A549 (cell line): ENCODE results near the gene NXF1. TPM values are rescaled to one million over a fixed set of nuclear protein-coding genes. Genes with fewer than 3 reads are reported as not detected.

Source experiments
- ATAC-seq, 2 experiments: fragments of 200-7000 bp in 1 of 2; fragments of >200 bp in 1 of 2; cut with Nextera tagmentation in 1 of 2; cut with Tn5 transposase in 1 of 2; 3 replicates each; pipeline versions ENCODE4 v1.8.0 to v1.9.1; 2018 to 2020; ENCODE audit warnings: mild to moderate bottlenecking in 1 of 2, moderate library complexity in 1 of 2
- CTCF ChIA-PET: fragments of 300-600 bp; sonication (Branson Sonifier 250); formaldehyde crosslinking; extraction: SDS; loops from one replicate; lab custom pipeline; 2021; ENCODE audit warnings: antibody characterized with exemption, inconsistent platforms; lab: Yijun Ruan, JAX
- POLR2A ChIA-PET: fragments of 350-600 bp; formaldehyde crosslinking; extraction: SDS; loops from one replicate; lab custom pipeline; 2021; ENCODE audit warnings: antibody characterized with exemption, inconsistent platforms; lab: Yijun Ruan, JAX
- DNase-seq, 2 experiments: peaks; one replicate each; pipeline versions ENCODE4 v3.0.0 to v3.0.0-alpha.2; 2011 to 2016; ENCODE audit warnings: low read depth in 1 of 2, low spot score in 1 of 2
- FAIRE-seq: peaks from 2 replicates; lab custom pipeline; 2011; peaks lifted over from hg19 to GRCh38; lab: Jason Lieb, UNC
- H3K27ac ChIP-seq, 2 experiments: fragments of >200 bp; sonication (Bioruptor Twin); formaldehyde crosslinking; 3 replicates each; pipeline ENCODE4 v1.5.1; 2016 to 2017
- H3K4me1 ChIP-seq: fragments of >200 bp; sonication (Bioruptor Twin); formaldehyde crosslinking; 3 replicates; pipeline ENCODE4 v1.6.1; 2016
- H3K4me2 ChIP-seq: fragments of >200 bp; sonication (Bioruptor Twin); formaldehyde crosslinking; 3 replicates; pipeline ENCODE4 v1.6.1; 2016
- H3K4me3 ChIP-seq: fragments of >200 bp; sonication (Bioruptor Twin); formaldehyde crosslinking; 3 replicates; pipeline ENCODE4 v1.5.1; 2016
- H3K9me3 ChIP-seq: fragments of >200 bp; sonication (Bioruptor Twin); formaldehyde crosslinking; 3 replicates; pipeline ENCODE4 v1.6.1; 2016
- BCL3 ChIP-seq: fragments of >200 bp; sonication (Bioruptor Twin); formaldehyde crosslinking; IDR thresholded peaks from 3 replicates; pipeline ENCODE4 v1.6.1; 2016
- CEBPB ChIP-seq, 2 experiments: fragments of >200 bp in 1 of 2; sonication (Bioruptor Twin) in 1 of 2; formaldehyde crosslinking in 1 of 2; IDR thresholded peaks; 2 replicates each; pipeline ENCODE4 v1.6.1; 2012 to 2016
- CHD2 ChIP-seq: fragments of 150-350 bp; IDR thresholded peaks from 2 replicates; pipeline ENCODE4 v1.6.1; 2014; ENCODE audit warnings: low read length; ENCODE audit not compliant: partially characterized antibody
- CHD4 ChIP-seq: fragments of 200-600 bp; sonication (generic); IDR thresholded peaks from 2 replicates; pipeline ENCODE4 v1.6.1; 2016; ENCODE audit warnings: antibody characterized with exemption, mild to moderate bottlenecking, borderline replicate concordance
- EHF ChIP-seq: fragments of 250-450 bp; sonication (Bioruptor Pico); IDR thresholded peaks from 2 replicates; pipeline ENCODE4 v1.5.0; 2020; ENCODE audit warnings: mild to moderate bottlenecking
- EHMT2 ChIP-seq: fragments of 200-600 bp; sonication (generic); IDR thresholded peaks from 2 replicates; pipeline ENCODE4 v1.6.1; 2016; ENCODE audit warnings: antibody characterized with exemption, low read depth, mild to moderate bottlenecking, moderate library complexity
- FOSB ChIP-seq: fragments of 250-450 bp; sonication (Bioruptor Pico); IDR thresholded peaks from 2 replicates; pipeline ENCODE4 v1.5.0; 2020; ENCODE audit warnings: mild to moderate bottlenecking, moderate library complexity
- GATA3 ChIP-seq: IDR thresholded peaks from 2 replicates; pipeline ENCODE4 v1.6.1; 2012; ENCODE audit warnings: borderline replicate concordance
- HOXA7 ChIP-seq: fragments of 250-450 bp; sonication (Bioruptor Pico); IDR thresholded peaks from 2 replicates; pipeline ENCODE4 v1.5.0; 2020; ENCODE audit warnings: mild to moderate bottlenecking, moderate library complexity
- JUN ChIP-seq, 2 experiments: fragments of >200 bp; sonication (Bioruptor Twin); formaldehyde crosslinking; IDR thresholded peaks; 2 replicates in 1 of 2; 3 replicates in 1 of 2; pipeline ENCODE4 v1.6.1; 2016 to 2017
- KDM1A ChIP-seq: fragments of 200-600 bp; sonication (generic); IDR thresholded peaks from 2 replicates; pipeline ENCODE4 v1.6.1; 2016; ENCODE audit warnings: low read depth, mild to moderate bottlenecking
- MYC ChIP-seq: IDR thresholded peaks from 2 replicates; pipeline ENCODE4 v1.6.1; 2012; ENCODE audit warnings: mild to moderate bottlenecking, inconsistent platforms, low read length, improper control_type of control experiment, borderline replicate concordance
- PBX3 ChIP-seq: IDR thresholded peaks from 2 replicates; pipeline ENCODE4 v1.6.1; 2012
- POLR2A ChIP-seq: IDR thresholded peaks from 2 replicates; pipeline ENCODE4 v1.6.1; 2012; ENCODE audit warnings: mild to moderate bottlenecking, low read length
- POLR2AphosphoS2 ChIP-seq: conservative IDR thresholded peaks from 2 replicates; pipeline ENCODE4 v1.6.1; 2012; ENCODE audit warnings: low read length, improper control_type of control experiment, inconsistent platforms
- RARB ChIP-seq: fragments of 250-450 bp; sonication (Bioruptor Pico); IDR thresholded peaks from 2 replicates; pipeline ENCODE4 v1.8.0; 2021; ENCODE audit warnings: mild to moderate bottlenecking, moderate library complexity
- RNF2 ChIP-seq: fragments of 200-600 bp; sonication (generic); IDR thresholded peaks from 2 replicates; pipeline ENCODE4 v1.6.1; 2016; ENCODE audit warnings: low read depth, mild to moderate bottlenecking, antibody characterized with exemption, moderate library complexity, borderline replicate concordance
- TFCP2L1 ChIP-seq: fragments of 250-450 bp; sonication (Bioruptor Pico); IDR thresholded peaks from 2 replicates; pipeline ENCODE4 v1.5.0; 2021; ENCODE audit warnings: mild to moderate bottlenecking
- TP53 ChIP-seq: fragments of 250-450 bp; sonication (Bioruptor Pico); IDR thresholded peaks from 2 replicates; pipeline ENCODE4 v1.5.0; 2021; ENCODE audit warnings: mild to moderate bottlenecking, moderate library complexity
- ZC3H11A ChIP-seq: fragments of 450-650 bp; IDR thresholded peaks from 2 replicates; pipeline ENCODE4 v1.6.1; 2014; ENCODE audit warnings: antibody characterized with exemption, mild to moderate bottlenecking
- ZNF302 ChIP-seq: fragments of 250-450 bp; sonication (Bioruptor Pico); IDR thresholded peaks from 2 replicates; pipeline ENCODE4 v1.9.0; 2021; ENCODE audit warnings: inconsistent platforms, mild to moderate bottlenecking, moderate library complexity
- WGBS: methylation state at CpG from one replicate; pipeline ENCODE4 v1.1.6; 2017; ENCODE audit errors: missing lambda C conversion rate; 5-methylcytosine and 5-hydroxymethylcytosine counted together
- polyA plus RNA-seq, 4 experiments: library from polyadenylated mRNA; depleted of rRNA in 3 of 4; stranded (reverse); fragments of >200 nt; fragmentation: RNase III in 1 of 4; extraction: RNeasy Plus Mini Kit Qiagen cat#74134 plus additional on column Dnase treatment in 1 of 4; gene quantifications; 2 replicates in 3 of 4; 3 replicates in 1 of 4; pipeline ENCODE4 v1.2.3, GENCODE V29; 2011 to 2017
- TF ChIP-seq, protein P1 (sequence below): fragments of >200 bp; sonication (Bioruptor Twin); formaldehyde crosslinking; IDR thresholded peaks from 2 replicates; pipeline ENCODE4 v1.6.1; 2016
- TF ChIP-seq, protein P2 (sequence below): fragments of >200 bp; sonication (Bioruptor Twin); formaldehyde crosslinking; IDR thresholded peaks from 3 replicates; pipeline ENCODE4 v1.5.1; 2016

The NXF1 gene
- polyA plus RNA-seq, 2 of the 4 experiments (the other 2 are of a cell fraction): 35.5 to 47.7 TPM

GRCh38 chr11:62851807-62852522 is 46.7 kb upstream of the NXF1 start:
- 36% methylated on average over 3 of the region's 3 CpGs for WGBS
- no peak overlapping the region for H3K27ac ChIP-seq
- ChIA-PET CTCF (interaction anchor here (1.0 to 5.5 kb wide), 2 partner anchors 12 to 32 kb away, joined by 3 to 42 read pairs; partner anchors contain the start of gene SLC3A2), POLR2A (interaction anchor here (0.6 to 9.3 kb wide), 5 partner anchors 11 to 1395 kb away, joined by 3 to 159 read pairs (median 3); partner anchors contain the start of genes C11orf98, CSKMT, PPP1R14B and WDR74)
- ATAC-seq (no peak), DNase-seq (no peak), FAIRE-seq (no peak)
- no peak for TF ChIP-seq CEBPB (IDR thresholded peaks at IDR 0.05)
- TF ChIP-seq JUN (IDR thresholded peaks at IDR 0.05): peak in 1 of 2 experiments; percentile 8; a peak in 1 of 5 replicates
- no peaks in the 10 kb centered on the region for H3K9me3 ChIP-seq
- H3K4me2 ChIP-seq: peak overlapping the region; percentile 98
- H3K4me3 ChIP-seq: peak overlapping the region; percentile 80; the same call in 1 of the 3 replicates
- H3K4me1 ChIP-seq: peaks cover 28% of the 10 kb centered on the region

DNA sequence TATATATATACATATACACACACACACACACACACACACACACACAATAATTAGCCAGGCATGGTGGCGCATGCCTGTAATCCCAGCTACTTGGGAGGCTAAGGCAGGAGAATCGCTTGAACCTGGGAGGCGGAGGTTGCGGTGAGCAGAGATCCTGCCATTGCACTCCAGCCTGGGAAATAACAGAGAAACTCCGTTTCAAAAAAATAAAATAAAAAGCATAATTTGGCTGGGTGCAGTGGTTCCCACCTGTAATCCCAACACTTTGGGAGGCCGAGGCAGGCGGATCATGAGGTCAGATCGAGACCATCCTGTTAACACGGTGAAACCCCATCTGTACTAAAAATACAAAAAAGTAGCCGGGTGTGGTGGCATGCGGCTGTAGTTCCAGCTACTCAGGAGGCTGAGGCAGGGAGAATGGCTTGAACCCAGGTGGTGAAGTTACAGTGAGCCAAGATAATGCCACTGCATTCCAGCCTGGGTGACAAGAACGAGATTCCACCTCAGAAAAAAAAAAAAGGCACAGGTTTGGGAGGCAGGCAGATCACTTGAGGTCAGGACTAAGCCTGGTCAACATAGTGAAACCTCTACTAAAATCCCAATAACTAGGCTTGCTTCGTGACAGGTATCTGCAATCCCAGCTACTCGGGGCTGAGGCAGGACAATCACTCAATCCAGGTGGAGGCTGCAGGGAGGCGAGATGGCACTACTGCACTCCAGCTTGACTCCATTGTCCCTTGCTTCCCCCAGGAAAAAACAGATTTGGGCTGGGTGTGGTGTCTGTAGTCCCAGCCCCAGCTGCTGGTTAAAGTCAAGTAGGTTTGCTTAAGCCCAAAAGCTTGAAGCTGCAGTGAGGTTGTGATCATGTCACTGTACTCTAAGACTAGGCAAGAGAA is 45.9 kb upstream of the NXF1 start:
- 0 out of 6 replicates have a peak overlapping the region, but pooled peaks of 1 of the 2 experiments have one; percentile 17 for H3K27ac ChIP-seq
- TF ChIP-seq, protein P1, sequence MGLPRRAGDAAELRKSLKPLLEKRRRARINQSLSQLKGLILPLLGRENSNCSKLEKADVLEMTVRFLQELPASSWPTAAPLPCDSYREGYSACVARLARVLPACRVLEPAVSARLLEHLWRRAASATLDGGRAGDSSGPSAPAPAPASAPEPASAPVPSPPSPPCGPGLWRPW: no peak
- TF ChIP-seq PBX3 (peak; percentile 67), POLR2A (peak; percentile 18; the same call in 1 of the 2 replicates), HOXA7 (peak; percentile 93), GATA3 (peak; percentile 40; the same call in 1 of the 2 replicates), ZC3H11A (no peak), BCL3 (peak; percentile 92; the same call in 1 of the 3 replicates), TFCP2L1 (CRISPR knock-in tag) (peak; percentile 28), TP53 (CRISPR knock-in tag) (peak; percentile 56; the same call in 1 of the 2 replicates), CEBPB (IDR thresholded peaks at IDR 0.05) (no peak), EHMT2 (no peak), FOSB (CRISPR knock-in tag) (peak; percentile 94), MYC (no peak), KDM1A (no peak), RNF2 (no peak), JUN (IDR thresholded peaks at IDR 0.05) (peak; percentile 75 to 84), POLR2AphosphoS2 (peak; percentile 97), RARB (CRISPR knock-in tag) (peak; percentile 54), ZNF302 (CRISPR knock-in tag) (0 out of 2 replicates have a peak, but pooled peaks have one; percentile 11), EHF (CRISPR knock-in tag) (0 out of 2 replicates have a peak, but pooled peaks have one; percentile 34), CHD4 (no peak), CHD2 (peak; percentile 17)
- TF ChIP-seq, protein P2, sequence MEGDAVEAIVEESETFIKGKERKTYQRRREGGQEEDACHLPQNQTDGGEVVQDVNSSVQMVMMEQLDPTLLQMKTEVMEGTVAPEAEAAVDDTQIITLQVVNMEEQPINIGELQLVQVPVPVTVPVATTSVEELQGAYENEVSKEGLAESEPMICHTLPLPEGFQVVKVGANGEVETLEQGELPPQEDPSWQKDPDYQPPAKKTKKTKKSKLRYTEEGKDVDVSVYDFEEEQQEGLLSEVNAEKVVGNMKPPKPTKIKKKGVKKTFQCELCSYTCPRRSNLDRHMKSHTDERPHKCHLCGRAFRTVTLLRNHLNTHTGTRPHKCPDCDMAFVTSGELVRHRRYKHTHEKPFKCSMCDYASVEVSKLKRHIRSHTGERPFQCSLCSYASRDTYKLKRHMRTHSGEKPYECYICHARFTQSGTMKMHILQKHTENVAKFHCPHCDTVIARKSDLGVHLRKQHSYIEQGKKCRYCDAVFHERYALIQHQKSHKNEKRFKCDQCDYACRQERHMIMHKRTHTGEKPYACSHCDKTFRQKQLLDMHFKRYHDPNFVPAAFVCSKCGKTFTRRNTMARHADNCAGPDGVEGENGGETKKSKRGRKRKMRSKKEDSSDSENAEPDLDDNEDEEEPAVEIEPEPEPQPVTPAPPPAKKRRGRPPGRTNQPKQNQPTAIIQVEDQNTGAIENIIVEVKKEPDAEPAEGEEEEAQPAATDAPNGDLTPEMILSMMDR: no peak
- FAIRE-seq (no peak), DNase-seq (peak in 1 of 2 experiments; percentile 51), ATAC-seq (peak; percentile 17 to 25; a peak in 5 of 6 replicates)
- no peak overlapping the region for H3K4me3 ChIP-seq
- 50% methylated on average over 14 of the region's 15 CpGs for WGBS
- ChIA-PET CTCF (interaction anchor here (0.6 to 1.7 kb wide), 5 partner anchors 13 to 91 kb away, joined by 3 to 6 read pairs (median 3); no protein-coding TSS in a partner anchor), POLR2A (interaction anchor here (0.5 to 9.3 kb wide), 6 partner anchors 11 to 1396 kb away, joined by 3 to 159 read pairs (median 4); partner anchors contain the start of genes PPP1R14B, WDR74 and ZBTB3)
- peak overlapping the region; percentile 98; the same call in 2 of the 3 replicates for H3K4me2 ChIP-seq
- H3K9me3 ChIP-seq: no peaks in the 10 kb centered on the region
- peaks cover 27% of the 10 kb centered on the region for H3K4me1 ChIP-seq
